CD14-positive monocyte (primary cell): ENCODE measurements around the gene DNAJA4. TPM values are rescaled to one million over a fixed set of nuclear protein-coding genes. Genes with fewer than 3 reads are reported as not detected.

Experiments
- DNase-seq, 3 donors: peaks; one replicate each; pipeline ENCODE4 v3.0.0-alpha.2; 2011 to 2022
- H2AFZ ChIP-seq: 2 replicates; pipeline ENCODE4 v1.6.0; 2012; ENCODE audit warnings: mild to moderate bottlenecking, low read depth, low read length, inconsistent platforms; ENCODE audit not compliant: insufficient read depth, poor library complexity, severe bottlenecking
- H3K27ac ChIP-seq, 2 donors: 1 replicate in 1 of 2; 2 replicates in 1 of 2; pipeline ENCODE4 v1.5.1; 2012 to 2013; ENCODE audit warnings: low read length in 2 of 2, control low read depth in 1 of 2, inconsistent platforms in 1 of 2, low read depth in 1 of 2, mild to moderate bottlenecking in 1 of 2
- H3K27me3 ChIP-seq, 2 donors: one replicate each; pipeline versions ENCODE4 v1.6.0 to v1.6.1; 2011 to 2013; ENCODE audit warnings: low read length in 2 of 2; ENCODE audit not compliant: control insufficient read depth in 2 of 2, insufficient read depth in 2 of 2
- H3K36me3 ChIP-seq, 2 donors: replicated peaks in 1 of 2; 1 replicate in 1 of 2; 2 replicates in 1 of 2; pipeline versions ENCODE4 v1.5.1 to v1.6.1; 2012 to 2013; ENCODE audit warnings: low read length in 2 of 2, control low read depth in 1 of 2, inconsistent platforms in 1 of 2, mild to moderate bottlenecking in 1 of 2; ENCODE audit not compliant: insufficient read depth in 2 of 2, control insufficient read depth in 1 of 2
- H3K4me1 ChIP-seq, 2 donors: 1 replicate in 1 of 2; 2 replicates in 1 of 2; pipeline versions ENCODE4 v1.5.1 to v1.6.1; 2012 to 2013; ENCODE audit warnings: low read length in 2 of 2, control low read depth in 1 of 2, inconsistent platforms in 1 of 2, mild to moderate bottlenecking in 1 of 2, moderate library complexity in 1 of 2; ENCODE audit not compliant: insufficient read depth in 2 of 2, control insufficient read depth in 1 of 2
- H3K4me2 ChIP-seq: replicated peaks from 2 replicates; pipeline ENCODE3; 2012; ENCODE audit warnings: low read length, moderate library complexity, mild to moderate bottlenecking; ENCODE audit not compliant: poor library complexity, severe bottlenecking; ENCODE audit errors: extremely low read depth
- H3K4me3 ChIP-seq, 3 experiments: fragments of 200-600 bp in 1 of 3; sonication (generic) in 1 of 3; replicated peaks in 1 of 3; 1 replicate in 2 of 3; 2 replicates in 1 of 3; pipeline ENCODE4 v1.5.1; 2011 to 2013; ENCODE audit warnings: low read length in 3 of 3, mild to moderate bottlenecking in 3 of 3, control low read depth in 2 of 3, low read depth in 2 of 3, inconsistent platforms in 1 of 3, moderate library complexity in 1 of 3
- H3K79me2 ChIP-seq: 2 replicates; pipeline ENCODE4 v1.6.0; 2012; ENCODE audit warnings: mild to moderate bottlenecking, control low read depth, inconsistent platforms, low read length, moderate library complexity; ENCODE audit not compliant: insufficient read depth
- H3K9ac ChIP-seq: 2 replicates; pipeline ENCODE4 v1.6.0; 2017; ENCODE audit warnings: low read length, mild to moderate bottlenecking; ENCODE audit not compliant: insufficient read depth, poor library complexity, severe bottlenecking
- H3K9me3 ChIP-seq, 2 donors: replicated peaks in 1 of 2; 1 replicate in 1 of 2; 2 replicates in 1 of 2; pipeline versions ENCODE4 v1.5.1 to v1.6.1; 2012 to 2013; ENCODE audit warnings: low read length in 2 of 2, control low read depth in 1 of 2; ENCODE audit not compliant: control insufficient read depth in 1 of 2, insufficient read depth in 1 of 2
- H4K20me1 ChIP-seq: 2 replicates; pipeline ENCODE4 v1.6.0; 2012; ENCODE audit warnings: mild to moderate bottlenecking, low read length, control low read depth, moderate library complexity; ENCODE audit not compliant: insufficient read depth
- H3K27ac Mint-ChIP-seq, 7 donors: one replicate each; pipeline ENCODE4 v1.8.0; 2020; ENCODE audit warnings: mild to moderate bottlenecking in 7 of 7, mixed read lengths in 7 of 7, moderate library complexity in 6 of 7, inconsistent platforms in 2 of 7
- H3K27me3 Mint-ChIP-seq, 3 donors: one replicate each; pipeline ENCODE4 v1.8.0; 2021 to 2022; ENCODE audit warnings: low read depth in 3 of 3, mild to moderate bottlenecking in 3 of 3, mixed read lengths in 3 of 3, moderate library complexity in 3 of 3, inconsistent platforms in 1 of 3
- H3K36me3 Mint-ChIP-seq, 2 donors: one replicate each; pipeline ENCODE4 v1.8.0; 2020; ENCODE audit warnings: mixed read lengths in 2 of 2, inconsistent platforms in 1 of 2, mild to moderate bottlenecking in 1 of 2
- H3K4me1 Mint-ChIP-seq: one replicate; pipeline ENCODE4 v1.8.0; 2020; ENCODE audit warnings: mild to moderate bottlenecking, mixed read lengths
- H3K4me3 Mint-ChIP-seq, 2 donors: one replicate each; pipeline ENCODE4 v1.8.0; 2020; ENCODE audit warnings: mild to moderate bottlenecking in 2 of 2, mixed read lengths in 2 of 2, moderate library complexity in 1 of 2
- H3K9me3 Mint-ChIP-seq, 7 donors: one replicate each; pipeline ENCODE4 v1.8.0; 2020 to 2022; ENCODE audit warnings: mixed read lengths in 7 of 7, mild to moderate bottlenecking in 6 of 7, moderate library complexity in 6 of 7, inconsistent platforms in 2 of 7
- CTCF ChIP-seq: fragments of 200-600 bp; IDR thresholded peaks from one replicate; pipeline ENCODE4 v1.8.0; 2022; ENCODE audit warnings: antibody characterized with exemption, mild to moderate bottlenecking
- WGBS: methylation state at CpG from one replicate; pipeline ENCODE4 v1.1.5; 2013; ENCODE audit warnings: missing lambda C conversion rate; ENCODE audit not compliant: insufficient coverage; 5-methylcytosine and 5-hydroxymethylcytosine counted together
- intact Hi-C, 2 donors: fragments of 100-400 bp; cut with micrococcal nuclease; formaldehyde crosslinking; loops; one replicate each; pipeline versions ENCODE4 v1.15.0 to v1.15.1; 2023
- polyA plus RNA-seq, 3 donors: library from polyadenylated mRNA; depleted of rRNA in 1 of 3; unstranded in 2 of 3; stranded (reverse) in 1 of 3; fragments of 300-500 nt in 2 of 3; fragments of >200 nt in 1 of 3; fragmentation: Illumina TruSeq in 2 of 3; gene quantifications; 1 replicate in 2 of 3; 2 replicates in 1 of 3; pipeline ENCODE4 v1.2.3, GENCODE V29; 2012 to 2021

DNAJA4 gene
- polyA plus RNA-seq, 3 donors, result 2.4 to 20.9 (median 2.5) TPM

GRCh38 chr15:78312957-78313356, 48.6 kb downstream of the DNAJA4 start:
- Histone ChIP-seq H3K4me1 (peaks cover 12% of the 10 kb centered on the region in 2 donors), H3K4me3 (no peak overlapping the region), H2AFZ (no peak overlapping the region), H3K79me2 (no peaks in the 10 kb centered on the region), H3K4me2 (no peak overlapping the region), H3K27me3 (no peaks in the 10 kb centered on the region), H3K27ac (no peak overlapping the region), H3K9me3 (no peaks in the 10 kb centered on the region), H3K36me3 (no peaks in the 10 kb centered on the region), H3K9ac (no peak overlapping the region), H4K20me1 (no peaks in the 10 kb centered on the region)
- Mint-ChIP-seq H3K9me3 (peaks cover 0 to under 1% (median 0%) of the 10 kb centered on the region in 7 donors), H3K4me1 (peaks cover 11% of the 10 kb centered on the region), H3K36me3 (no peaks in the 10 kb centered on the region), H3K27me3 (peaks cover 0 to 7% (median 0%) of the 10 kb centered on the region in 3 donors), H3K27ac (peak overlapping the region in 2 of 7 donors; percentile 30 to 36), H3K4me3 (no peak overlapping the region)
- WGBS, result 98% methylated on average over 4 of the region's 5 CpGs
- DNase-seq, result no peak
- no peak for TF ChIP-seq CTCF
- intact Hi-C loops, result no loop called here

GRCh38 chr15:78313383-78313782, 49.0 kb downstream of the DNAJA4 start:
- TF ChIP-seq CTCF, result no peak
- Histone ChIP-seq H3K9me3 (no peaks in the 10 kb centered on the region), H3K4me1 (peaks cover 7 to 8% of the 10 kb centered on the region in 2 donors), H3K79me2 (no peaks in the 10 kb centered on the region), H3K9ac (no peak overlapping the region), H3K36me3 (no peaks in the 10 kb centered on the region), H4K20me1 (no peaks in the 10 kb centered on the region), H3K27me3 (no peaks in the 10 kb centered on the region), H3K4me3 (no peak overlapping the region), H2AFZ (no peak overlapping the region), H3K27ac (no peak overlapping the region), H3K4me2 (no peak overlapping the region)
- peak overlapping the region in 1 of 7 donors; percentile 66 for H3K27ac Mint-ChIP-seq
- H3K9me3 Mint-ChIP-seq, result no peaks in the 10 kb centered on the region
- WGBS, result 80% methylated on average over 8 of the region's 8 CpGs
- intact Hi-C loops, result no loop called here
- DNase-seq, result no peak
- H3K4me1 Mint-ChIP-seq, result peaks cover 7% of the 10 kb centered on the region
- no peak overlapping the region for H3K4me3 Mint-ChIP-seq
- H3K36me3 Mint-ChIP-seq, result no peaks in the 10 kb centered on the region
- H3K27me3 Mint-ChIP-seq, result peaks cover 0 to 7% (median 0%) of the 10 kb centered on the region in 3 donors
